ENCODE measurements around the gene UBFD1.
"Not testable (repeated sequence)": the region's sequence is repeated elsewhere in the genome, so short reads cannot be mapped to it uniquely, and the experiment has no call there.

Gene UBFD1

GRCh38 chr16:23524886-23525285, 32.6 kb upstream of the UBFD1 start:
- FAIRE-seq (no peak), DNase-seq (ENCODE audit: low spot score) (no peak)

GRCh38 chr16:23527961-23528643, 29.4 kb upstream of the UBFD1 start:
- FAIRE-seq (no peak), DNase-seq (ENCODE audit: low spot score) (no peak)

- FAIRE-seq: no peak
- DNase-seq (ENCODE audit: low spot score): no peak
Measured at GRCh38 chr16:23528644-23529310, 28.8 kb upstream of the UBFD1 start.

GRCh38 chr16:23530062-23530461, 27.5 kb upstream of the UBFD1 start:
- no peak for DNase-seq (ENCODE audit: low spot score)
- no peak for FAIRE-seq

- FAIRE-seq: no peak
- no peak for DNase-seq (ENCODE audit: low spot score)
Measured at GRCh38 chr16:23532448-23532847, 25.1 kb upstream of the UBFD1 start.

- FAIRE-seq: no peak
Measured at GRCh38 chr16:23534868-23535860, 22.4 kb upstream of the UBFD1 start.

GRCh38 chr16:23535901-23536300, 21.6 kb upstream of the UBFD1 start:
- FAIRE-seq (no peak), DNase-seq (ENCODE audit: low spot score) (no peak)

More at GRCh38 chr16:23534868-23535860, 22.4 kb upstream of the UBFD1 start:
- DNase-seq (ENCODE audit: low spot score): no peak

- FAIRE-seq (no peak), DNase-seq (ENCODE audit: low spot score) (no peak)
Measured at GRCh38 chr16:23537390-23537789, 20.1 kb upstream of the UBFD1 start.

GRCh38 chr16:23538919-23539278, 18.6 kb upstream of the UBFD1 start:
- DNase-seq (ENCODE audit: low spot score): no peak
- no peak for FAIRE-seq

- FAIRE-seq: no peak
Measured at GRCh38 chr16:23539984-23540816, 17.3 kb upstream of the UBFD1 start.

GRCh38 chr16:23540817-23541178, 16.7 kb upstream of the UBFD1 start:
- not testable (repeated sequence) for FAIRE-seq; DNase-seq (ENCODE audit: low spot score)

More at GRCh38 chr16:23539984-23540816, 17.3 kb upstream of the UBFD1 start:
- DNase-seq (ENCODE audit: low spot score): no peak

GRCh38 chr16:23544436-23544835, 13.1 kb upstream of the UBFD1 start:
- no peak for FAIRE-seq
- no peak for DNase-seq (ENCODE audit: low spot score)

- FAIRE-seq (no peak), DNase-seq (ENCODE audit: low spot score) (no peak)
Measured at GRCh38 chr16:23549938-23550337, 7.6 kb upstream of the UBFD1 start.

GRCh38 chr16:23552161-23552560, 5.4 kb upstream of the UBFD1 start:
- no peak for DNase-seq (ENCODE audit: low spot score)
- FAIRE-seq: no peak

GRCh38 chr16:23554536-23554935, 3.0 kb upstream of the UBFD1 start:
- FAIRE-seq (no peak), DNase-seq (ENCODE audit: low spot score) (no peak)

GRCh38 chr16:23557779-23558702, 514 bp downstream of the UBFD1 start:
- DNase-seq (ENCODE audit: low spot score) (no peak), FAIRE-seq (no peak)

- FAIRE-seq (no peak), DNase-seq (ENCODE audit: low spot score) (no peak)
Measured at GRCh38 chr16:23561586-23561985, 4.1 kb downstream of the UBFD1 start.

GRCh38 chr16:23562505-23562904, 5.0 kb downstream of the UBFD1 start:
- no peak for DNase-seq (ENCODE audit: low spot score)
- FAIRE-seq: no peak

- DNase-seq (ENCODE audit: low spot score) (no peak), FAIRE-seq (no peak)
Measured at GRCh38 chr16:23563186-23563585, 5.7 kb downstream of the UBFD1 start.

All from urothelium cell line (cell line).